ENCODE measurements around the gene TGFA. TPM values are rescaled to one million over a fixed set of nuclear protein-coding genes. Genes with fewer than 3 reads are reported as not detected.

Gene TGFA
- total RNA-seq, 1 donor from 2014 or later: not detected

DNA sequence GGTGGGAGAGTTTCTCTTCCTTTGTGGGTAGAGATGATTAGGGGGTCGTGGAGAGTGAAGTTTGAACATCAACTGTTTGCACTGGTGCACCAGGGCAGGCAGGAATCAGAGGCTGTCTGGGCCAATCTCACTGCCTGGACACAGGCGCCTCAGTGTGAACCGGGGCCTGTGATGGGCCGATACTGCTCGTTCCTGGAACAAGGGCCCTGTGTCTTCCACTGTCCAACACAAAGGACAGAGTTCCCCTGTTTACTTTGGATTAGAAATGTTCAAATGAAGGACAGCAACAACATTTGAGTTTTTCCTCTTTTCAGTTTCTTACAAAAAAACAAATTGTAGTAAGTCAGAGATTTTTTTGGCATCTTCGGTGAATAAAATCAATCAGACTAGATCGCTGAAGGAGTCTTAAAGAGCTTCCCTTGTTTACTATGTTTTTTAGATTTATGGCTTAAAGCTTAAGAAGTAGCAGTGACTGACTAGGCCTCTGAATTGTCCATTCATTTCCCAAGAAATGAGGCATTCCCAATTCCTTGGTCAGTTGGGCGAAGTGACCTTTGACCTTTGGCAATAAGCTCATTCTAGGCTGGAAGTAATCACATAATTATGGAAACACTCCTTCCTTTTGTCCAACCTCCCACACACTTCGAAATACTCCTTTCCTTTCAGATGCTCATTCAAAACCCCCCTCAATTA, 11.6 kb upstream of the TGFA start:
- DNase-seq (ENCODE audit: low spot score): no peak
- Mint-ChIP-seq H3K4me3 (ENCODE audit: low read depth) (no peak overlapping the region), H3K27ac (no peak overlapping the region), H3K4me1 (ENCODE audit: low read depth) (no peaks in the 10 kb centered on the region), H3K9me3 (no peaks in the 10 kb centered on the region), H3K36me3 (ENCODE audit: low read depth) (no peaks in the 10 kb centered on the region), H3K27me3 (ENCODE audit: low read depth) (peaks cover 12% of the 10 kb centered on the region)
- intact Hi-C loops (cut with micrococcal nuclease): no loop called here

DNA sequence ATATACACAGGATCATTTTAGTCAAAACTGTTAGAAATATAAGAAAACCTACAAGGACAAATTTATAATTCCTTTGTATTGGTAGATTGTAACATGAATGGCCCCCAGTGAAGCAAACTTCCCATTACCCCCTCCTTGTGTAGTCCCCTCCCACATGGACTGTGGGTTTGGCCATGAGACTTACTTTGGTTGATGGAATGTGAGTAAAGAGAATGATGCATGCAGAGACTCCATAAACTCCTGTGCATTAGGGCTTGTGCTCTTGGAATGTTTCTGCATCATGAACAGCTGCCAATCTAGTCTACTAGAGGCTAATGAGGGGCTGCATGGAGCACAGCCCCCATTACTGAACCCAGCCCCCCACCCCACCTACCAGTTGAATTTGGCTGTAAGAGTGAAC, 8.3 kb upstream of the TGFA start:
- no peaks in the 10 kb centered on the region for H3K4me1 Mint-ChIP-seq (ENCODE audit: low read depth)
- H3K9me3 Mint-ChIP-seq: no peaks in the 10 kb centered on the region
- no peak overlapping the region for H3K27ac Mint-ChIP-seq
- no peak overlapping the region for H3K4me3 Mint-ChIP-seq (ENCODE audit: low read depth)
- no peaks in the 10 kb centered on the region for H3K36me3 Mint-ChIP-seq (ENCODE audit: low read depth)
- peaks cover 21% of the 10 kb centered on the region for H3K27me3 Mint-ChIP-seq (ENCODE audit: low read depth)
- no peak for DNase-seq (ENCODE audit: low spot score)
- intact Hi-C loops (cut with micrococcal nuclease): no loop called here

DNA sequence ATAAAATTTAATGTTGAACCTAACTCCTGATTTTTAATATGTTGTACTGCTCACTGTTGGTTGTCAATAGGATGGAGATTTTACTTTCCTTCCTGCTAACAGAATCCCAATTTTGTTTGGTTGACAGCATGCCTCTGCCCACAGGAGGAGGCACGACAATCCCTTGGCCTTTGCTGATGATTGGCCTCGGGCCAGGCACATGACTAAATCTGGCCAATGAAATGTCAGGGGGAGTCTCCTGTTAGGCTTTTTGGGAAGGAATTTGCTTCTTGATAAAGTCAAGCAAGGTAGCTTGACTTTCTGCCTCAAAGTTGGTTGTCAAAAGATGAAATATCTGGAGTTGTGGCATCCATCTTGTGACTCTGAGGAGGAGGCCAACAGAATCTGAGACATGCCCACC, 6.8 kb upstream of the TGFA start:
- Mint-ChIP-seq H3K4me3 (ENCODE audit: low read depth) (no peak overlapping the region), H3K27ac (no peak overlapping the region), H3K36me3 (ENCODE audit: low read depth) (no peaks in the 10 kb centered on the region), H3K9me3 (no peaks in the 10 kb centered on the region), H3K4me1 (ENCODE audit: low read depth) (no peaks in the 10 kb centered on the region), H3K27me3 (ENCODE audit: low read depth) (peaks cover 25% of the 10 kb centered on the region)
- DNase-seq (ENCODE audit: low spot score): no peak
- intact Hi-C loops (cut with micrococcal nuclease): no loop called here

DNA sequence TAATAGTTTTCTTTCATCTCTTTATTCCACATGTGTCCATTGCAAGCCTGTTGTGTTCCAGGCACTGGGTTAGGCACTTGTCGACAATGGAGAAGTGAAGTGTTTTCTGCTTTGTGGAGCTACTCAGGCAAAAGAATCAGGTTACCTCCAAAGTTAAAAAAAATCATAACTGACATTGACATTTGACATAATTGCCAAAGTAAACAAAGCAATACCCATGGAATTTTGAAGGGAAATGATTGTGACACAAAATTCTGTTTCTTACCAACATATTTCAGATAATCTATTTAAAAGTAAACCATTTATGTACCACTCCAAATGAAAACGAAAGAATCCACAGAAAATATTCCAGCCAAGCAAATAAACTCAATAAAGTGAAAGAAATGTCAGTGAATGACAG, 6.4 kb upstream of the TGFA start:
- Mint-ChIP-seq H3K27me3 (ENCODE audit: low read depth) (peaks cover 27% of the 10 kb centered on the region), H3K4me3 (ENCODE audit: low read depth) (no peak overlapping the region), H3K4me1 (ENCODE audit: low read depth) (no peaks in the 10 kb centered on the region), H3K36me3 (ENCODE audit: low read depth) (no peaks in the 10 kb centered on the region), H3K9me3 (no peaks in the 10 kb centered on the region), H3K27ac (no peak overlapping the region)
- DNase-seq (ENCODE audit: low spot score): no peak
- intact Hi-C loops (cut with micrococcal nuclease): no loop called here

DNA sequence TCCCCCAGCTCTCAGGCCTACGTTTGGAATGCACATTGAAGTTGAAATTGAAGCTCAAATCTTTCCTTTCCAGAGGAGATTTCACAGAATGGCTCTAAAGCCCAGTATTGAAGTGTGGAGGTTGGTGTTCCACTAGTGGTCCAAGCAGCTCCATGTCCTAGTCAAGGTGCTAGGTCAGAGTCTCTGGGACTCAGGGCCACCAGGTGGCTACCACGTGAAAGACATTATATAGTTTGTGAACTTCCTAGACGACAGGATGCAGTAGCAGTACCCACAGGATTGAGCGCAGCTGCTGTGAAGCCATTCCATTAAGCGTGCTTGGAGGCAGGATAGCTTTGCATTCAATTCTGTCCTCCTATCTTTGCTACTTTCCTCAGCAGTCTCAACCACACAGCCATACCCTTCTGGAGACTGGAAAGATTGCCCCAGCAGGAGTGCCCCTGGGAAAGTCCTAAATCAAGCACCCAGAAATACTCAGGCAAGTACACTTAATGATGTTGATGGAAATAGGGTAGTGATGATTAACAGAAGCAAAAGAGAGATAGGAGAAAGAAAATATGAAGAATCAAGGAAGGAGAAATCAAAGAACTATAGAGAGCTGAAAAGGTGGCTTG, 4.7 kb upstream of the TGFA start:
- H3K27me3 Mint-ChIP-seq (ENCODE audit: low read depth): peaks cover 33% of the 10 kb centered on the region
- no peak for DNase-seq (ENCODE audit: low spot score)

DNA sequence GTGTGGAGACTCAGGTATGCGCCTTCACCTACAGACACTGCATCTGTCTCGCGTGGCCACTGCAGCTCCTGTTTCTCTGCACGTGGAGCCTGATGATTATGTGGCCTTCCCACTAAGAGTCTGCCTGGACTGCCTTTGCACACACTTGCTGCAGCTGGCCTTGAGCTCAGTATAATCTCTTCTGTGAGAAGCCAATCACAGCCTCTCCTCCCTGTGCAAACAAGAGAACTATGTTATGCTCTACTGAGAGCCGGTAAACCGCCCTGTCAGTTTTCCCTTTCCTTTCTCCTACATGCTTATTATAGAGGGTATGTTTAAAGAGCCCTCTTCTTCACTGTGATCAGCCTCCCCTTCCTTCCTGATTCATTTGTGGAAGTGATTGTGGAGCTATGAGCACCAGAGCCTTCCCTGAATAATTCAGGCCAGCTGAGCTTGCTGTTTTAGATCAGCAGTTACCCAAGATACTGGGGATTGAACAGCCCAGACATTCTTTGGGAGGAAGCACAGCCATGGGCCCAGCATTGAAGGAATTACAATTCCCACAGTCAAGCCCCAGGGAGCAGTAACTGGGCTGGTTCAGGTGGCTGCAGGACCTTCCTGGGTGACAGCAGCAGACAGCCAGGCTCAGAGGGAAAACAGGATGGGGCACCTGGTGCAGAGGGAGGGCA, 3.7 kb upstream of the TGFA start:
- Mint-ChIP-seq H3K9me3 (no peaks in the 10 kb centered on the region), H3K4me3 (ENCODE audit: low read depth) (no peak overlapping the region), H3K4me1 (ENCODE audit: low read depth) (peaks cover 17% of the 10 kb centered on the region), H3K27me3 (ENCODE audit: low read depth) (peaks cover 43% of the 10 kb centered on the region), H3K27ac (no peak overlapping the region), H3K36me3 (ENCODE audit: low read depth) (no peaks in the 10 kb centered on the region)
- intact Hi-C loops (cut with micrococcal nuclease): loop anchor here (10.0 kb wide), 1 partner anchor 227 kb away; no protein-coding TSS in a partner anchor
- DNase-seq (ENCODE audit: low spot score): no peak

More for the DNA sequence above, 4.7 kb upstream of the TGFA start:
- Mint-ChIP-seq H3K4me3 (ENCODE audit: low read depth) (no peak overlapping the region), H3K36me3 (ENCODE audit: low read depth) (no peaks in the 10 kb centered on the region), H3K9me3 (no peaks in the 10 kb centered on the region), H3K27ac (no peak overlapping the region), H3K4me1 (ENCODE audit: low read depth) (peaks cover 8% of the 10 kb centered on the region)
- intact Hi-C loops (cut with micrococcal nuclease): loop anchor here (10.0 kb wide), 1 partner anchor 226 kb away; no protein-coding TSS in a partner anchor

DNA sequence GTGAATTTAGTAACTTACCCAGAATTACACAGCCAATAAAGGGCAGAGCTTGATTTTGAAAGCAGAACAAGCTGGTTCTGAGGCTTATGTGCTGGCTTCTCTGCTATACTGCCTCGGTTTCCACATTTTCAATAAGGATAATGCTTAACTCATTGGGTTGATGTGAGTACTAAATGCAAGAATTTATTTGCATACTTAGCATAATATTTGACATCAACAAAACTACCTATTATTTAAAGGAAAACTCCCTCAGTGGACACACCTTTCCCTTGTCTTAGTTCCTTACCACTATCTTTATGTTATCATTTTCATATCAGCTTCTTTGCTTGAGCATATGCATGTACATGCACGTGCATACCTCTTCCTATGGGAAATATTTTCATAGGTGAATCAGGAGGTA, 3.0 kb upstream of the TGFA start:
- Mint-ChIP-seq H3K9me3 (no peaks in the 10 kb centered on the region), H3K36me3 (ENCODE audit: low read depth) (no peaks in the 10 kb centered on the region), H3K4me3 (ENCODE audit: low read depth) (no peak overlapping the region), H3K27me3 (ENCODE audit: low read depth) (peaks cover 47% of the 10 kb centered on the region), H3K4me1 (ENCODE audit: low read depth) (peaks cover 17% of the 10 kb centered on the region), H3K27ac (no peak overlapping the region)
- DNase-seq (ENCODE audit: low spot score): no peak
- intact Hi-C loops (cut with micrococcal nuclease): loop anchor here (10.0 kb wide), 1 partner anchor 228 kb away; no protein-coding TSS in a partner anchor

DNA sequence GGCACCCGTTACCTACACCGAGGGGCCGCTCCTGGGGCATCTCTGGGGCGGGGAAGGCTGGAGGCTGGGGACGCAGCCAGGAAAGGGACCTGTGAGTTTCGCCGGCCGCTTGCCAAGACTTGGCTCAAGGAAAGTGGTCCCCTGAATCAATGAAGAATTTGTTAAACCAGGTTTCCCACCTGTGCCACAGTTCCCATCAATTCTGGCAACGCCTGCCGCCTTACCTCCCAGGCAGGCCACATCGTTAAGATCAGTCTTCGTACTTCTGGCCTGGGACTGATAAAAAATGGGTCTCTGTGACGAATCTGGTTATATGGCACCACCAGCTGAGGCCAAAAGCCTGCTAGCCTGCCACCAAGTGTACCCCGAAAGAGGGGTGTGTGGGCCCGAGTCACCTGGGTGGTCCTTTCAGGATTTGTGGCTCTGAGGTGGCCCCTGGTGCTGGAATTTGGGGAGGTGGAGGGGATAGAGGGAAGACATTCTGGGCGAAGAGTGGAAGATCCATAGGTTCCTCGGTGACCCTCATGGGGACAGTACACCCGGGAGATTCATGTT, 789 bp upstream of the TGFA start:
- Mint-ChIP-seq H3K9me3 (no peaks in the 10 kb centered on the region), H3K27me3 (ENCODE audit: low read depth) (peaks cover 57% of the 10 kb centered on the region), H3K27ac (no peak overlapping the region), H3K36me3 (ENCODE audit: low read depth) (no peaks in the 10 kb centered on the region), H3K4me3 (ENCODE audit: low read depth) (peak overlapping the region; percentile 67), H3K4me1 (ENCODE audit: low read depth) (peaks cover 17% of the 10 kb centered on the region)
- DNase-seq (ENCODE audit: low spot score): no peak
- intact Hi-C loops (cut with micrococcal nuclease): loop anchor here (1.0 to 10.0 kb wide), 4 partner anchors 63 to 333 kb away; no protein-coding TSS in a partner anchor

DNA sequence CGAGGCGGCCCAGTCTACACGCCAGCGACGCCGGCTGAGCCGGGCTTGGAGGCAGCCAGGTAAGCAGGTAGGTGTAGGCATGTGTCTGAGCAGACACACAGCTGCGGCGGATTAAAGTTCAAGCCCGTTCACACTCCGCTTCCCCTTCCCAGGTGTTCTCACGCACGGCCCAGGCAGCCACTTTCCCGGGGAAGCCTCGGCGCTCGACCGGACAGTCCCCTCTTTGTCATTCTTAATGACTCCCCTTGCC, 367 bp downstream of the TGFA start:
- no peaks in the 10 kb centered on the region for H3K36me3 Mint-ChIP-seq (ENCODE audit: low read depth)
- DNase-seq (ENCODE audit: low spot score): no peak
- peak overlapping the region; percentile 73 for H3K4me3 Mint-ChIP-seq (ENCODE audit: low read depth)
- no peaks in the 10 kb centered on the region for H3K9me3 Mint-ChIP-seq
- H3K4me1 Mint-ChIP-seq (ENCODE audit: low read depth): peaks cover 17% of the 10 kb centered on the region
- H3K27ac Mint-ChIP-seq: no peak overlapping the region
- peaks cover 59% of the 10 kb centered on the region for H3K27me3 Mint-ChIP-seq (ENCODE audit: low read depth)
- intact Hi-C loops (cut with micrococcal nuclease): loop anchor here (2.0 to 10.0 kb wide), 4 partner anchors 94 to 334 kb away; no protein-coding TSS in a partner anchor

DNA sequence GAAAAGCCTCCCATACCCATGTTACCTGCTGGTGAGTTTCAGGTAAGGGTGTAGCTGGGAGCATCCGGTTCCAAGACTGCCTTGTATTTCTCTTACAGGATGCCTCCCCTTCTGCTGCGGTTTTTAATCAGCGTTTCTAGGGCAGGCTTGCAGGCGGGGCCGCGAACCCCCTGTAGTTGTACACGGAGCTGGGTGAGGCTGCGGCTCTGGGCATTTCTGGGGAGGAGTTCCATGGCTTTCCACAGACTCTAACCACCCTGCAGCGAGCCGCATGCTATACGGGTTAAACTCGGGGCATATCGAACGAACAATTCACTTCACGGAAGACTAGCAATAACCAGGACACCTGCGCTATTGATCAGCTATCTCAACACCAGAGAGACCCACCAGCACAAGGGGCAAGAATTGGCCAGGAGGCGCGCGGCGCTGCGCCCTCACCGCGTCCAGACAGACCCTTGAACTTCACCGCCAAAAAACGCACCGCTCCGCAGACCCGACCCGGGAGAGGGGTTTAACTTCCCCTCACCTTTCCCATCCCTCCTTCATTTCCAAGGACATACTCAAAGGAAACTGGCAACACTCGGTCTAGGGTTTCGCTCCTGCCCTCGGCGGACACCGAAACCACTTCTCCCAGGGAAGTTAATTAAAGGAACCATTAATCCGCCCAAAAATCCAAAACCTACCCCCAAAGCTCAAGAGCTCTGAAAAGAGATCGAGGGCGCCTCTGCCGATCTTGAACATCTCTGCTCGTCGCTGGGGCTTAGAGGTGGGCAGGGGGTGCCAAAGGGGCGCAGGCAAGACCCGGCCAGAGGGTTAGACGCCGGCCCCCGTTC, 909 bp downstream of the TGFA start:
- Mint-ChIP-seq H3K27me3 (ENCODE audit: low read depth) (peaks cover 62% of the 10 kb centered on the region), H3K36me3 (ENCODE audit: low read depth) (no peaks in the 10 kb centered on the region), H3K4me3 (ENCODE audit: low read depth) (peak overlapping the region; percentile 73), H3K9me3 (no peaks in the 10 kb centered on the region), H3K27ac (no peak overlapping the region), H3K4me1 (ENCODE audit: low read depth) (peaks cover 17% of the 10 kb centered on the region)
- DNase-seq (ENCODE audit: low spot score): no peak
- intact Hi-C loops (cut with micrococcal nuclease): loop anchor here (2.0 to 10.0 kb wide), 4 partner anchors 95 to 335 kb away; no protein-coding TSS in a partner anchor

DNA sequence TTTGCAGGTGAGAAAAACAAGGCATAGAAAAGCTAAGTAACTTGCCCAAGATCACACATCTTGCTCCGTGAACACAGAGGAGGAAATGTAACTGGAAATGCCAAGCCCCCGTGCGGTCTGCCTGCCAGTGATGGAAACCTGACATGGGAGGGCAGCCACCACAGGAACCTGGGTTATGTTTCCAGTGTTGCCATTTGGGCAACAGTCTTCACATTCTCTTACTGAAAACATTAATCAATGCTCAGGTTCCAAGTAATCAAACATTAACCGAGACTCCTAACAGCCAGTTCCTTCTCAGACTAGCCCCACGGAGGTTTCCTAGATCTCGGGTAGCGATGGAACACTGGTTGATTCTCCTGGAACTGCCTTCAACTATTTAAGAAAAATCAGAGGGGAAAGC, 2.5 kb downstream of the TGFA start:
- Mint-ChIP-seq H3K4me3 (ENCODE audit: low read depth) (no peak overlapping the region), H3K27me3 (ENCODE audit: low read depth) (peaks cover 52% of the 10 kb centered on the region), H3K36me3 (ENCODE audit: low read depth) (no peaks in the 10 kb centered on the region), H3K27ac (no peak overlapping the region), H3K9me3 (no peaks in the 10 kb centered on the region), H3K4me1 (ENCODE audit: low read depth) (peaks cover 17% of the 10 kb centered on the region)
- DNase-seq (ENCODE audit: low spot score): no peak
- intact Hi-C loops (cut with micrococcal nuclease): loop anchor here (5.0 to 10.0 kb wide), 3 partner anchors 96 to 336 kb away; no protein-coding TSS in a partner anchor

DNA sequence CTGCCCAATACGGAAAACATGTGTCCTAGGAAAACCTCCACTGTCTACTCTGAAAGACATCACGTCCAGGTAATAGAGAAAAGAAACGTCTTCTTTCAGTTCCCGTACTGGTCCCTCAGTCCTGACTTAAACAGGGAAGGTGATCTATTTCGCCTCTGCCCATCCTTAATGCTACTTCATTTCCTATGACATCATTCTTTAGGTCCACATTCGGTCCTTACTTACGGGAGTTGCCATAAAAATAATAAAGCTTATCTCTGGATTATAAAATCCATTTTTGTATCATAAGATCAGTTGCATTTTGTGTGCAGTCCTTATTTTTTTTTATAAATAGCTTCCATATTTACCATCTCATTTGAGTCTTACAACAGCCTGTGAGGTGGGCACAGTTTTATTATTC, 3.7 kb downstream of the TGFA start:
- Mint-ChIP-seq H3K36me3 (ENCODE audit: low read depth) (no peaks in the 10 kb centered on the region), H3K4me3 (ENCODE audit: low read depth) (no peak overlapping the region), H3K4me1 (ENCODE audit: low read depth) (peaks cover 17% of the 10 kb centered on the region), H3K27ac (no peak overlapping the region), H3K9me3 (no peaks in the 10 kb centered on the region), H3K27me3 (ENCODE audit: low read depth) (peaks cover 55% of the 10 kb centered on the region)
- DNase-seq (ENCODE audit: low spot score): no peak
- intact Hi-C loops (cut with micrococcal nuclease): loop anchor here (5.0 to 10.0 kb wide), 3 partner anchors 97 to 337 kb away; no protein-coding TSS in a partner anchor
